H1 (cell line): ENCODE results near the gene MUC22. TPM values are rescaled to one million over a fixed set of nuclear protein-coding genes. Genes with fewer than 3 reads are reported as not detected.

Experiments
- CTCF ChIA-PET: fragments of 300-600 bp; sonication (Branson Sonifier 250); formaldehyde crosslinking; loops from one replicate; lab custom pipeline; 2021; ENCODE audit not compliant: partially characterized antibody; lab: Charles Lee
- POLR2A ChIA-PET: fragments of 300-600 bp; sonication (Branson Sonifier 250); formaldehyde crosslinking; loops from one replicate; lab custom pipeline; 2021; ENCODE audit warnings: inconsistent platforms; ENCODE audit not compliant: partially characterized antibody; lab: Charles Lee
- DNase-seq, 2 experiments: peaks; one replicate each; pipeline versions ENCODE4 v3.0.0 to v3.0.0-alpha.2; 2010 to 2022; ENCODE audit warnings: low spot score in 2 of 2, low read depth in 1 of 2, mixed read lengths in 1 of 2
- FAIRE-seq: peaks from 2 replicates; lab custom pipeline; 2011; peaks lifted over from hg19 to GRCh38; lab: Jason Lieb, UNC
- H2AFZ ChIP-seq: 2 replicates; pipeline ENCODE4 v1.8.1; 2012; ENCODE audit warnings: low read length, inconsistent platforms
- H2AK5ac ChIP-seq: 2 replicates; pipeline ENCODE4 v1.6.1; 2013; ENCODE audit warnings: low read depth, low read length
- H2BK120ac ChIP-seq: replicated peaks from 2 replicates; pipeline ENCODE3; 2013; ENCODE audit warnings: low read depth, low read length, inconsistent platforms
- H2BK12ac ChIP-seq: 2 replicates; pipeline ENCODE4 v1.6.1; 2013; ENCODE audit warnings: low read depth, low read length
- H2BK15ac ChIP-seq: 2 replicates; pipeline ENCODE4 v1.6.1; 2013; ENCODE audit warnings: low read length
- H2BK20ac ChIP-seq: 2 replicates; pipeline ENCODE4 v1.6.1; 2013; ENCODE audit warnings: low read length
- H2BK5ac ChIP-seq: 2 replicates; pipeline ENCODE4 v1.6.1; 2013; ENCODE audit warnings: low read depth, low read length
- H3K14ac ChIP-seq: 2 replicates; pipeline ENCODE4 v1.6.1; 2013; ENCODE audit warnings: inconsistent platforms; ENCODE audit not compliant: insufficient read length
- H3K18ac ChIP-seq: 2 replicates; pipeline ENCODE4 v1.6.1; 2013; ENCODE audit warnings: low read length; ENCODE audit errors: extremely low read depth
- H3K23ac ChIP-seq: 2 replicates; pipeline ENCODE4 v1.6.1; 2013; ENCODE audit warnings: inconsistent platforms; ENCODE audit not compliant: insufficient read length
- H3K23me2 ChIP-seq: 2 replicates; pipeline ENCODE4 v1.6.1; 2013; ENCODE audit warnings: low read depth, low read length
- H3K27ac ChIP-seq: 2 replicates; pipeline ENCODE4 v1.6.1; 2011; ENCODE audit warnings: low read depth, low read length, inconsistent platforms
- H3K27me3 ChIP-seq, 4 experiments: replicated peaks in 1 of 4; 1 replicate in 1 of 4; 2 replicates in 3 of 4; pipeline versions ENCODE4 v1.6.1 to v1.8.1; 2011 to 2013; ENCODE audit warnings: low read length in 3 of 4, mild to moderate bottlenecking in 3 of 4, inconsistent platforms in 2 of 4, mixed read lengths in 2 of 4, moderate library complexity in 1 of 4; ENCODE audit not compliant: control insufficient read depth in 3 of 4, insufficient read depth in 3 of 4; ENCODE audit errors: extremely low read depth in 1 of 4
- H3K36me3 ChIP-seq, 4 experiments: 2 replicates each; pipeline versions ENCODE4 v1.6.1 to v1.8.1; 2011 to 2013; ENCODE audit warnings: mild to moderate bottlenecking in 4 of 4, low read length in 3 of 4, moderate library complexity in 2 of 4, control low read depth in 1 of 4, inconsistent platforms in 1 of 4; ENCODE audit not compliant: insufficient read depth in 4 of 4, control insufficient read depth in 2 of 4
- H3K4ac ChIP-seq: replicated peaks from 2 replicates; pipeline ENCODE3; 2013; ENCODE audit warnings: low read length, low read depth, mixed read lengths, inconsistent platforms; ENCODE audit not compliant: insufficient read length
- H3K4me1 ChIP-seq, 4 experiments: replicated peaks in 1 of 4; 1 replicate in 1 of 4; 2 replicates in 3 of 4; pipeline versions ENCODE4 v1.6.1 to v1.8.1; 2011 to 2013; ENCODE audit warnings: low read length in 3 of 4, inconsistent platforms in 2 of 4, mixed read lengths in 1 of 4; ENCODE audit not compliant: insufficient read depth in 4 of 4, control insufficient read depth in 3 of 4
- H3K4me2 ChIP-seq, 2 experiments: 2 replicates each; pipeline versions ENCODE4 v1.6.1 to v1.8.1; 2011 to 2013; ENCODE audit warnings: low read depth in 2 of 2, low read length in 2 of 2, control low read depth in 1 of 2, inconsistent platforms in 1 of 2, mild to moderate bottlenecking in 1 of 2; ENCODE audit not compliant: insufficient read depth in 1 of 2
- H3K4me3 ChIP-seq, 4 experiments: fragments of 200-600, 300-600 bp in 1 of 4; sonication (generic), shearing (Covaris generic), sonication (Bioruptor Twin) in 1 of 4; 2 replicates each; pipeline versions ENCODE4 v1.5.1 to v1.8.1; 2011 to 2016; ENCODE audit warnings: low read length in 4 of 4, low read depth in 3 of 4, control low read depth in 2 of 4, inconsistent platforms in 2 of 4, mild to moderate bottlenecking in 2 of 4, mixed read lengths in 1 of 4, moderate library complexity in 1 of 4; ENCODE audit not compliant: insufficient read depth in 2 of 4; ENCODE audit errors: extremely low read depth in 1 of 4
- H3K56ac ChIP-seq: replicated peaks from 2 replicates; pipeline ENCODE3; 2013; ENCODE audit warnings: low read depth, mild to moderate bottlenecking, mixed read lengths, low read length, inconsistent platforms; ENCODE audit not compliant: insufficient read length
- H3K79me1 ChIP-seq: 2 replicates; pipeline ENCODE4 v1.6.1; 2013; ENCODE audit warnings: low read depth, low read length, control low read depth
- H3K79me2 ChIP-seq, 2 experiments: 2 replicates each; pipeline versions ENCODE4 v1.6.1 to v1.8.1; 2012 to 2013; ENCODE audit warnings: low read length in 2 of 2, mild to moderate bottlenecking in 2 of 2, inconsistent platforms in 1 of 2; ENCODE audit not compliant: insufficient read depth in 2 of 2, control insufficient read depth in 1 of 2
- H3K9ac ChIP-seq, 4 experiments: replicated peaks in 1 of 4; 1 replicate in 1 of 4; 2 replicates in 3 of 4; pipeline versions ENCODE4 v1.6.1 to v1.8.1; 2011 to 2013; ENCODE audit warnings: low read depth in 3 of 4, low read length in 3 of 4, control low read depth in 2 of 4, mild to moderate bottlenecking in 2 of 4, moderate library complexity in 2 of 4, inconsistent platforms in 1 of 4; ENCODE audit errors: extremely low read depth in 1 of 4
- H3K9me3 ChIP-seq, 2 experiments: 2 replicates each; pipeline versions ENCODE4 v1.6.1 to v1.8.1; 2012 to 2013; ENCODE audit warnings: mild to moderate bottlenecking in 2 of 2, moderate library complexity in 2 of 2, control low read depth in 1 of 2, inconsistent platforms in 1 of 2, low read depth in 1 of 2, low read length in 1 of 2, mixed read lengths in 1 of 2; ENCODE audit not compliant: insufficient read depth in 2 of 2
- H4K20me1 ChIP-seq, 2 experiments: replicated peaks in 1 of 2; 2 replicates each; pipeline versions ENCODE3 to v1.8.1; 2011 to 2013; ENCODE audit warnings: inconsistent platforms in 2 of 2, low read length in 2 of 2, mild to moderate bottlenecking in 1 of 2; ENCODE audit not compliant: insufficient read depth in 2 of 2, control insufficient read depth in 1 of 2
- H4K5ac ChIP-seq: 2 replicates; pipeline ENCODE4 v1.6.1; 2013; ENCODE audit warnings: low read length, low read depth, mixed read lengths, inconsistent platforms; ENCODE audit not compliant: insufficient read length
- H4K8ac ChIP-seq: 2 replicates; pipeline ENCODE4 v1.8.0; 2013; ENCODE audit warnings: mild to moderate bottlenecking, moderate library complexity, low read length, inconsistent platforms; ENCODE audit not compliant: insufficient read depth; ENCODE audit errors: extremely low read depth
- H4K91ac ChIP-seq: replicated peaks from 2 replicates; pipeline ENCODE3; 2013; ENCODE audit warnings: low read length, mixed read lengths, inconsistent platforms; ENCODE audit not compliant: insufficient read length
- EZH2 ChIP-seq: fragments of 200-600 bp; sonication (generic); IDR thresholded peaks from 2 replicates; pipeline ENCODE4 v1.7.1; 2012; ENCODE audit warnings: low read depth, mild to moderate bottlenecking, moderate library complexity, low read length, inconsistent platforms; ENCODE audit not compliant: severe bottlenecking
- GTF2F1 ChIP-seq: IDR thresholded peaks from 2 replicates; pipeline ENCODE4 v1.6.1; 2012; ENCODE audit warnings: low read depth, low read length, improper control_type of control experiment, borderline replicate concordance
- POLR2AphosphoS5 ChIP-seq: IDR thresholded peaks from 2 replicates; pipeline ENCODE4 v1.6.1; 2011; ENCODE audit warnings: low read depth, low read length
- WGBS, 2 experiments: shearing (Covaris generic) in 1 of 2; methylation state at CpG; one replicate each; pipeline versions ENCODE4 v1.1.6 to v1.1.7; 2013 to 2015; ENCODE audit warnings: low lambda C conversion rate in 2 of 2, mixed read lengths in 2 of 2, inconsistent platforms in 1 of 2, low coverage in 1 of 2, missing lambda C conversion rate in 1 of 2; ENCODE audit not compliant: insufficient replicate concordance in 2 of 2, insufficient coverage in 1 of 2, insufficient read length in 1 of 2; ENCODE audit errors: extremely low coverage in 1 of 2, missing lambda C conversion rate in 1 of 2; 5-methylcytosine and 5-hydroxymethylcytosine counted together
- polyA plus RNA-seq, 7 experiments: library from polyadenylated mRNA; depleted of rRNA in 3 of 7; stranded (reverse) in 5 of 7; unstranded in 2 of 7; fragments of >200 nt in 5 of 7; fragments of 200-250 nt in 2 of 7; gene quantifications; 1 replicate in 5 of 7; 2 replicates in 1 of 7; 4 replicates in 1 of 7; pipeline versions ENCODE4 v1.2.1 to v1.2.3, GENCODE V29; 2011 to 2013; ENCODE audit warnings: missing spikeins in 2 of 7, mixed read lengths in 2 of 7
- total RNA-seq: library from RNA; stranded (reverse); fragmentation: NEBNext Ultra II Directional; extraction: Animal tissue kit (Norgen Biotek cat#: 25700); gene quantifications from 2 replicates; pipeline ENCODE4 v1.2.1, GENCODE V29; 2021

Gene MUC22
- total and polyA plus RNA-seq, 2 of the 8 experiments (the other 6 are each of a cell fraction or from before 2014, with no cell fraction given) = 0.02 TPM; not detected in 1

- Histone ChIP-seq H3K14ac (no peak overlapping the region), H4K20me1 (no peaks in the 10 kb centered on the region), H3K79me1 (no peaks in the 10 kb centered on the region), H3K18ac (no peak overlapping the region), H4K5ac (no peak overlapping the region), H3K4me3 (no peak overlapping the region), H3K4me1 (no peaks in the 10 kb centered on the region; a peak in 1 of 7 replicates), H2BK5ac (no peak overlapping the region), H3K23ac (no peak overlapping the region), H4K91ac (no peak overlapping the region), H3K56ac (no peak overlapping the region), H3K27me3 (no peaks in the 10 kb centered on the region), H3K36me3 (no peaks in the 10 kb centered on the region), H4K8ac (no peak overlapping the region), H3K4ac (no peak overlapping the region), H3K4me2 (no peak overlapping the region), H2BK120ac (no peak overlapping the region), H2BK20ac (no peak overlapping the region), H2BK12ac (no peak overlapping the region), H3K9ac (no peak overlapping the region), H3K9me3 (no peaks in the 10 kb centered on the region), H3K27ac (no peak overlapping the region), H3K23me2 (no peaks in the 10 kb centered on the region; the same call in 1 of the 2 replicates), H3K79me2 (no peaks in the 10 kb centered on the region), H2AFZ (no peak overlapping the region), H2BK15ac (no peak overlapping the region), H2AK5ac (no peak overlapping the region)
- ChIA-PET CTCF (interaction anchor here (0.9 to 4.4 kb wide), 9 partner anchors 8 to 145 kb away, joined by 3 to 24 read pairs (median 4); partner anchors contain the start of gene VARS2), POLR2A (interaction anchor here (0.7 to 1.3 kb wide), 2 partner anchors 8 to 377 kb away, joined by 3 read pairs; no protein-coding TSS in a partner anchor)
- 92% methylated on average over 8 of the region's 8 CpGs; no CpG with 5 or more reads in 1 of the 2 experiments for WGBS, 2 experiments
- no peak for TF ChIP-seq GTF2F1
- no peak for TF ChIP-seq POLR2AphosphoS5
- no peak for TF ChIP-seq EZH2
- FAIRE-seq (no peak), DNase-seq (no peak)
These were observed 49.9 kb downstream of the MUC22 start for GRCh38 chr6:31060145-31060544.
